IPS-11a (cell line): ENCODE data around the gene CCM2.

Source experiments
- H3K4me3 ChIP-seq: one replicate; pipeline ENCODE4 v1.5.1; 2013; ENCODE audit warnings: low read depth, low read length, control low read depth

The CCM2 gene

DNA sequence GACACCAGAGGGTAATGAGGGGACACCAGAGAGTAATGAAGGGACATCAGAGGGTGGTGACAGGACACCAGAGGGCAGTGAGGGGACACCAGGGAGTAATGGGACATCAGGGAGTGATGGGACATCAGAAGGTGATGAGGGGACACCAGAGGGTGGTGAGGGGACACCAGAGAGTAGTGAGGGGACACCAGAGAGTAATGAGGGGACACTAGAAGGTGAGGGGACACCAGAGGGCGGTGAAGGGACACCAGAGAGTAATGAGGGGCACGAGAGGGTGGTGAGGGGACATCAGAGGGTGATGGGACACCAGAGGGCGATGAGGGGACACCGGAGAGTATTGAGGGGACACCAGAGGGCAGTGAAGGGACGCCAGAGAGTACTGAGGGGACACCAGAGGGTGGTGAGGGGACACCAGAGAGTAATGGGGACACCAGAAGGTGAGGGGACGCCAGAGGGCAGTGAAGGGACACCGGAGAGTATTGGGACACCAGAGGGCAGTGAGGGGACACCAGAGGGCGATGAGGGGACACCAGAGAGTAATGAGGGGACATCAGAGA lies 78.2 kb downstream of the CCM2 start:
- no peak overlapping the region for H3K4me3 ChIP-seq

DNA sequence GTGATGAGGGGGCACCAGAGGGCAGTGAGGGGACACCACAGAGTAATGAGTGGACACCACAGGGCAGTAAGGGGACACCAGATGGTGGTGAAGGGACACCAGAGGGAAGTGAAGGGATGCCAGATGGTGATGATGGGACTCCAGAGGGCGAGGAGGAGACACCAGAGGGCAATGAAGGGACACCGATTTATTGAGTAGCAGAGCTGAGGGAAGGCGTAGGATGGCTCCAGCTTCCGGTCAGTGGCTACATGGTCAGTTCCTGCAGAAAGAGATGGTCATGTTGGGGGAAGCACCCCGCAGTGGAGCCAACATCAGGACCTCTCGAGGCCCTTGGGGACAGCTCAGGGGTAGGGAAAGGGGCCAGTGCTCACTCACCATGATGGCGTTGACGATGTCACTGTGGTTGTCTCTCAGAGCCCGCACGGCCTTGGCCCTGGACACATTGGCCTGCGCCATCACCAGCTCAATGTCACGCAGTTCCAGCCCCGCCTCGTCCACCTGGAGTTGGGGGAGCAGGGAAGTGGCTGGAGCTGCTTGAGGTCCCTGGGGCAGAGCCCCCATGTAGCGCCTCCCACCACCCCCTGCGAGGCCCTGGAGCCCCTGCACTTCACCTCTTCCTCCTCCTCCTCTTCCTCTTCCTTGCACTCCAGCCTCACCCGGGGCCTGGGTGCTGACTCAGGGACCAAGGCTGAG lies 80.4 kb downstream of the CCM2 start:
- no peak overlapping the region for H3K4me3 ChIP-seq

DNA sequence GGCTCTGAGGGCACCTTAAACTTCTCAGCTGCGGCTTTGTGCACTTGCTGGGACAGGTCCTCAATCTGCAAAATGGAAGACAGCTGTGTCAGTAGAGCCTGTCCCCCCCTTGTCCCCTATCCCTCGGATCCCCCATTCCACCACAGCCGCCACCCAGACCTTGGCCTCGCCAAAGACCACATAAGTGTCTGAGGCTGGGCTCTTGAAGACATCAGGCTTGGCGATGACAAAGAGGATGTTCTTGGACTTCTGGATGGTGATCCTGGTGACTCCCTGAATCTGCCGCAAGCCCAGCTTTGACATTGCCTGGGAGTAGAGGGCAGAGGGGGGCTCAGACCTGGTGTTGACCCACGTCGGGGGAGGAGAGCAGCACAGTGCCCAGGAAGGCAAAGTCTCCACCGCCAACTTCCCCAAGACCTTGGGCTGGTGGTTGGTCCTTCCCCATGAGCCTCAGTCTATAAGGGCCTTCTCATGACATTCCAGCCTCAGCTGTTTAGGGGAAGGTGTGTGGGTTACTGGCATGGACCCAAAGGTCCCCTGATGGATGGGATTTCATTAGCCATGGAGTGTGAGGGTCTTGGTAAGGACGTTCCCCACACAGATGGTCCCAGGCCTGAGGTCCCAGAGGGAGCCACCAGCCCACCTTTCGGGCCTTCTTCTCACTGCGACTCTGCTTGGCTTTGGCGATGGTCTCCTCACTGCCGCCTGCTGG lies 81.1 kb downstream of the CCM2 start:
- no peak overlapping the region for H3K4me3 ChIP-seq

DNA sequence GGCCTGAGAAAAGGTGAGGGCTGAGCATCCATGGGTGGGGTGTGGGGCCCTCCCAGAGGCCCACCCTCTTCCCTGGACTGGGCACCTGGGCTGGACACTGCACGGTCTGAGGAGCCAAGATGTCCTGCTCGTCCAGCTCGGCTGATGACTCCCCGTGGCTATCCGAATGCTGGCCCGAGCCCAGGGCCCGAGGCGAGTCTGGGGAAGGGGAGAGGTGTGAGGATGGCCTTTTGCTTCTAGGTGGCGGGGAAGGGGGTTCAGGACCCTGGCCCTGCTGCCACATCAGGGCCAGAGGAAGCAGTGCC lies 81.6 kb downstream of the CCM2 start:
- H3K4me3 ChIP-seq: no peak overlapping the region

DNA sequence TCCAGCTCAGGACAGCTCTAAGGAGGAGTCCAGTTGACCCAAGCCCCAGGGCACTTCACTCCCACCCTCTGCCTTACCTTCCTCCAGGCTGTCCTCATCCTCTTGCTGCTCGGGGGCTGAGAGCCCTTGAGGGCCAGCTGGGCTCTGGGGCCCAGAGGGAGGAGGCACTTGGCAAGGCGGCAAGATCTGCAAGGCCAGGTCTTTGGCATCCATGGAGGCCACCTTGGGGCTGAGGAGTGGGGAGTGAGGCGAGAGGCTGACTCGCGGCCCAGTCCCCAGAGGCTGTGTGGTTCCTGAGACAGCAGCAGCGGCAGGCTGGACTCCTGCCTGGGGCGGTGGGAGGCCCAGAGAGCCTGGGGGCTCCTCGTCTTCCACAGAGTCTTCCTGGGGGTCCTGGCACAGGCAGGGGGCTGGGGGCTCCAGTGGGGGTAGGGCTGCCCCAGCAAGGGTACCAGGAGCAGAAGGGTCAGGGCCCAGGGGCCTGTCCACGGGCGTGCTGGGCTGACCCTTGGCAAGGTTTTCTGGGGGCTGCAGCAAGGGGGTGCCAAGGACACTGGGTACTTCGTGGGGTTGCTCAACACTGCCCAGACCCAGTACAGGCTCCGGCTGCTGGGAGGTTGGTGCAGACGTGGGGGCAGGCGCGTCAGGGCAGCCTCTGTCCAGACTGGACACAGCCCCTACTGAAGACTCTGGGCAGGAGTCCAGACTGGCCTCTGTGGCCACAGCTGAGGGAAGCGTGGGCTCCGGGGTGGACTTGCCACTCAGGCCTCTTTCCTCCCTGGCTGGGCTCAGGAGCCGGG lies 82.2 kb downstream of the CCM2 start:
- no peak overlapping the region for H3K4me3 ChIP-seq

DNA sequence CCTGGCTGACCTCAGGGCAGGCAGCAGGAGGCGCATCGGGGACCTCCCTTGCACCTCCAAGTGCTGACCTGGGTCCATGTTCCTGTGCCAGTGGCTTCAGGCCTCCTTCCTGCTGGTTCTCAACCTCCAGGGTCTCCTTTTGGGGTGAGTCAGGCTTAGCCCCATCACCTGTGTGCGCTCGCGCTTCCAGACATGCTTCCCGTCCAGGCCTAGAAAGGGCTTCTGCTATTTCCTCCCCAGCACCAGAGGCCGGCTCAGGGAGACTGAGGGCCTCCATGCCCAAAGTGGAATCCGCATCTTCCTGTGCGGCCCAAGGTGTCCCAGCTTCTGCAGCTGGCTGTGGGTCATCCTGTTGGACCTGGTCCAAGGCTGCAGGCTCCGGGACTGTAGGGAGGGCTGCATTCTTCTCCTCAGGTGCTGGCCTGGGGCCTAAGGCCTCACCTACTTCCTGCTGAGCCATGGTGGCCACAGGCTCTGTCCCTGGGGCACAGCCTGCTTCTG lies 82.9 kb downstream of the CCM2 start:
- H3K4me3 ChIP-seq: no peak overlapping the region

DNA sequence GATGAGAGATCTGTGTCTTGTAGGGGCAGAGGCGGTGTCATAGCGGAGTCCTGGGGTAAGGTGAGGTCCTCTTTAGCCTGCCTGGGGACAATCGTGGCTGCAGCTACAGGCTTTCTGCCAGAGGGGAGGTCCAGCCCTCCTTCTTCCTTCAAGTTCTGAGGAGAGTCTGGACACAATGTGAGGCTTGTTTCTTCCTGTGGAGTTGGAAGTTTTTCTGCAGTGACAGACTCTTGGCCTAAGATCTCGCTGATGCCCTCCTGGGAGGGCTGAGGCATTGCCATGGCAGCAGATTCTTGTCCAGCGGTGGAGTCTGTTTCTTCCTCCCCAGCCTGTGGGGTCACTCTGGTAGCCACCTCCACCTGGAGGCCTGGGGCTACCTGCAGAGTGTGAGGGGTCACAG lies 84.3 kb downstream of the CCM2 start:
- no peak overlapping the region for H3K4me3 ChIP-seq

DNA sequence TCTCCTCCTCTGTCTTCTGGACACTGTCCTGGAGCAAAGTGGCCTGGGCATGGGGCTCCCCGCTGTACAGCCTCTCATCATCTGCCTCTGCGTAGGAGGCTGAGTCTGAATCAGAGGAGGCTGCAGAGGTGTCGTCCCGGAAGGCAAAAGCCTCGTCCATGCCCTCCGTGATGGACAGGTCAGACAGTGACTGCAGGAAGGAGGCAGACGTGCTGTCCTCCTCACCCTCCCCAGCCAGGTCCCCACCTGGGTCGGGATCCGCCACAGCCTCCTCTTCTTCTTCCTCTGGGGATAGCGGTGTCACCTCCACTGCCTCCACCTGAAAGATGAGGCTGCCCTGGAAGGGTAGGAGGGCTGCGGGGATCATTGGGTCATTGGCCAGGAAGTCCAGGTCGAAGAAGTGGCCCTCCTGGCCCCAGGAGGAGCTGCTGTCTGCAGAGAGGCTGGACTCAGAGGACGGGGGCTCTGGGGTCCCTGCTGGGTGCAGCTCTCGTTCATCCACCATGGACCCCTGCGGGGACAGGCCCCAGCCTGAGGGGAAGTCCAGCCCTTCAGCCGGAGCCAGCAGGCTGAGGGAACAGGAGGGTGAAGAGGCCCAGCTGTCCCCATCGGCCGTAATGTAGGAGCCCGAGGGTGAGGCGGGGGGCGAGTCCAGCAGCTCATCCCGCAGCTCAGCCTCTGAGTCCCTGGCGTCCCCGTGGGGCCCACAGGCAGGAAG lies 85.1 kb downstream of the CCM2 start:
- no peak overlapping the region for H3K4me3 ChIP-seq

DNA sequence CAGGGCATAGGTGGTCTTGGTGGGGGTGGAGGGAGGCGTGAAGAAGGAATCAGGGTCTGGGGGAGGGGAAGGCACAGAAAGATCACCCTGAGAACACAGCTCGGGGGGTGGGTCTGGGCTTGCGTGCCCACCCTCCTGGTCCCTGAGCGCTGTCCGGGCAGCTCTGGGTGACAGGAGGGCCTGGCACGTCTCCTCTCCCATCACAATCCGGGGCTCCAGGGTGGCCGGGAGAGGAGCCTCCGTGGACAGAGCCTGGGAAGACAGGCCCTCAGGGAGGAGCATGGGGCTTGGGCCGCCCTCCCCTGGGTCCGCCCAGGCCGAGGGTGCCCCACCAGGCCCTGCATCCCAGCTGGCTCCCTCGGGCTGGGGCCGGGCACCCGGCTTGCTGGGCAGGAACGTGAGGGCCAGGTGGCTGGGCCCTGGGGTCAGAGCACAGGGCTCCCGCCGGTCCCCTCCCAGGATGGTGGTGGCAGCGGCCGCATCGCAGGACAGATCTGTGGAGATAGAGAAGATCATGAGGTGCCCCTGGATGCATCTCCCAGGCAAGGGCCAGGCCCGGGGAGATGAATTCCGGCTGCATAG lies 85.7 kb downstream of the CCM2 start:
- H3K4me3 ChIP-seq: no peak overlapping the region

DNA sequence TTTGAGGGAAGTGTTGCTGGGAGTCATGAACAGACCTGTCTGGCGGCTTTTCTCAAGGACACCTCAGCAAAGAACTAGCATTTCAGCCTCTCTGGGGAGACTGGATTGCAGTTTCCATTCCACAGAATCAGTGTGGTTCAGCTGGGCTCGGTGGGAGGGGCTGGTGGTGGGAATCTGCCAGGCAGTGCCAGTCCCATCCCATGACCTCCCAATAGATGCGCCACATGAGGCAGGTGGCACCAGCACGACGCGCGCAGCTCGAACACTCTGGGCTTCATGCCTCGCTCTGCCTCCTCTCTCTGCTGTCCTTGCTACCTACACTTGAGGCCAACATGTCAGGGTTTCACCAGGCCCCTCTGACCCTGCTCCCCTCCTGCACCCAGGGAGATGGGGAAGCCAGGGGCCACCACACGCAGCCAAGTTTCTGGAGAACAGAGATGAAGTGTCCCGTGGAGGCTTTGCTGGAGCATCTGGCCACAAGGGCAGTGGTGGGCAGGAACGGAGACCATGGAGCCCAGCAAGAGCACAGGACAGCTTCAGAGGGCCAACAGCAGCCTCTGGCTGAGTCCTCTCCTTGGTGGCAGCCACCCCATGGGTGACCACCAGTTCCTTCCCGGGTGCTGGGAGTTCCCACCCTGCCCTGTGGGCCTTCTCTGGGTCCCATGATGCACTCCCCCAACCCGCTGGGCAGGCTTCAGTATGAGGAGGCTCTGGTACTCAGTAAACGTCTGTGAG lies 86.5 kb downstream of the CCM2 start:
- H3K4me3 ChIP-seq: no peak overlapping the region

DNA sequence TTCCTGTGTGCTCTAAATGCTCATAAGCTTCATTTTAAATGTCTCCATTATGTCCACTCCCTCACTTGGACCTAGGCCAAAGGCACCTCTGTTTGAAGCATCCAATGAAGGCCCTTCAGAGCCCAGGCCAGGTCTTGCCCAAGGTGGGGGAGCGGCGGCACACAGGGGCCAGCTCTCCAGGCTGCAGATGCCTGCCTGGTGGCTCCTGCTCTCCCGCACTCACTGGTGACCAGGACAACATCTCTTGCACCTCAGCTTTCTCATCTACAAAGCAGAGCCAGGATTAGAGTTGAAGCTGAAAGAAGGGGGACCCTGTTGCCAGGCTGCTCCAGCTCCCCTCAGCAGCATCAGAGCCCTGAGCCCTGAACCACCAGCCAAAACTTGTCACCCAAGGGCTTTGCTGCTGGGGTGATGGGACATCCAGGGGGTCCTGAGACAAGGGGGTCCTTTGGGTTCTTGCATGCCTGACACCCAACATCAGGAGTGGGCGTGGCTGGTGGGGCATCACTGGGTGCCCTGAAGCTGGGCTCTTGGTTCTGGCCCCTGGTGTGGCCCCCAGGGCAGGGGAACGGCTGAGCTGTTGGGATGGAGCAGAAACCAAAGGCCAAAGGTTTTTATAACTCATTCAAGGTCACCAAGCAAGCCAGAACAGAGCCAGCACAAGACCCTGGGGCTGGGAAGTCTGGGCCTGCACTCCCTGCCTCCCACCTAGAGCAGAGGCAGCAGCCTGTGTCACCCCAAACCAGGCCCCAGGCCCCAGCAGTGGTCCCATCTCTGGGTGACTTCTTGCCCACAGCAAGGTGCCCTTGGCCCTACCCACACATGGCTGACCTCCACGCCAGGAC lies 87.5 kb downstream of the CCM2 start:
- H3K4me3 ChIP-seq: no peak overlapping the region

DNA sequence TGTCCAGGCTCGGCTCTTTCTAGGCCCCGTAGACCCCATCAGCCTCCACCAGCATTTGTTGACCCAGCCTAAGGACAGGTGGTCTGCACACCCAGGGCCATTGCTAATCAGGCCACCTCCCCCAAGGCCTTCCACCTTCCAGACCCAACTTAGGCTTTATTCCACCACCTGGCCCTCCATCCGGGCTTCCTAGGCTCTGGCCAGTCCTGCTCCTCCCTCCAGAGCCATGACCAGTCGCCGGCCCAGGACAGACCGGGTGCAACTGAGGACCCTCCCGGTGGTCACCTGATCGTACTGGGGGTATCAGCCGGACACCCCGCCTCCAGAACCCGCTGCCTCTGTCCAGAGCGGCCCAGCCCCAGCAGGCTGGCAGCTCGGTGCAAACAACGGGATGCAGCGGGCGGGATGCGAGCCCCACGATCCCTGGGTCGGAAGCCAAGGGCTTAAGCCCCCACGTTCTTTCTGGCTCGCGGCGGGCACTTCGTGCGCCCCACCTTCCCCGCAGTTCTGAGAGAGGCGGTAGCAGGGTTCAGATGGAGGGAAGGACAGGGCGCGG lies 88.2 kb downstream of the CCM2 start:
- peak overlapping the region; percentile 61 for H3K4me3 ChIP-seq

DNA sequence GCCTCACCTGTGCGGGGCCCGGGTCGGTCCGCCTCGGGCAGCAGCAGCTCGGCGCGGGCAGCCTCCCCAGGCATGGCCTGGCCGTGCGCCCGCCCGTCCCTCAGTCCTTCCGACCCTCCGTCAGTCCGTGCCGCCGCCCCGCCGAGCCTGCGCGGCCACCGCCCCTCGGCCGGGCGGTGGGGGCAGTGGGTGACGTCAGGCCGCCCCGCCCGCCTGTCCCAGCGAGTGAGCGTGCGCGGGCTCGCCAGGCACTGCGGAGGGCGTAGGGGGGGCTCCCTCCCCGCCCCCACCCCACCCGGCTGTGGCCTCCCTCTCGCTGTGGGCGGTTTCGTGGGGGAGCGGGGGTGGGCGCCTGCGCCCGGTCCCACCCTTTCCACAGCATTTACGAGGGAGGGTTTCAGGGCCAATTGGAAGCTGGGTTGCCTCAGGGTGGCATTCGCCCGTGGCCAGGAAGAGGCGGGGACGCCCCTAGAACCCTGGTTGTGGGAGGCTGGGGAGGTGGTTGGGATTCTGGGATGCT lies 88.9 kb downstream of the CCM2 start, which contains the start of gene NACAD:
NACAD (minus strand) TSS at position 149 of the 520 bp plus-strand sequence; CDS start at position 74, 75 bp downstream.
- peak within 1 kb of the TSS; percentile 61 for H3K4me3 ChIP-seq

DNA sequence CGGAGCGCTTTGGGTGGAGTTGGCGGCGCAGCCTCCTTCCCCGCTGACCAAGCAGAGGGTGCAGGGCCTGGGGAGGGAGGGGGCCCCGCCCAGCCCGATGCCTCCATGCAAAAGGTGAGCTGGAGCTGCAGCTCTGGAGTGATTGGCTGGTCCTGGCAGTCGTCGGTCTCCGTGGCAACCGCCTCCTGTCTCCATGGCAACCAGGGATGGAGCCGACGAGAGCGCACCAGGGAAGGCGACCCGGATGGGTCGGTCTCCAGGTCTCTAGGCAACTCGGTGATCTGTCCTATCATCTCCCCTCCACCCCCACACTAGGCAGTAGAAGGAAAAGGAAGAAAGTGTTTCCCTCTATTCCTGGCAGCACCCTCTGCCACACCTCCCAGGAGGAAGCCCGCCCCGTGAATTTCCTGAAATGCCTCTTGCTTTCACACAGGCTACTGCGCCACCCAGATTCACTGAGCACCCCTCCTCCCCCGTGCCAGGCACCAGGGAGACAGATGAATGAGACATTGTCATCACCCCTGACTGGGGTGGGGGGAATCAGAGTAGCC lies 89.4 kb downstream of the CCM2 start:
- peak overlapping the region; percentile 61 for H3K4me3 ChIP-seq

DNA sequence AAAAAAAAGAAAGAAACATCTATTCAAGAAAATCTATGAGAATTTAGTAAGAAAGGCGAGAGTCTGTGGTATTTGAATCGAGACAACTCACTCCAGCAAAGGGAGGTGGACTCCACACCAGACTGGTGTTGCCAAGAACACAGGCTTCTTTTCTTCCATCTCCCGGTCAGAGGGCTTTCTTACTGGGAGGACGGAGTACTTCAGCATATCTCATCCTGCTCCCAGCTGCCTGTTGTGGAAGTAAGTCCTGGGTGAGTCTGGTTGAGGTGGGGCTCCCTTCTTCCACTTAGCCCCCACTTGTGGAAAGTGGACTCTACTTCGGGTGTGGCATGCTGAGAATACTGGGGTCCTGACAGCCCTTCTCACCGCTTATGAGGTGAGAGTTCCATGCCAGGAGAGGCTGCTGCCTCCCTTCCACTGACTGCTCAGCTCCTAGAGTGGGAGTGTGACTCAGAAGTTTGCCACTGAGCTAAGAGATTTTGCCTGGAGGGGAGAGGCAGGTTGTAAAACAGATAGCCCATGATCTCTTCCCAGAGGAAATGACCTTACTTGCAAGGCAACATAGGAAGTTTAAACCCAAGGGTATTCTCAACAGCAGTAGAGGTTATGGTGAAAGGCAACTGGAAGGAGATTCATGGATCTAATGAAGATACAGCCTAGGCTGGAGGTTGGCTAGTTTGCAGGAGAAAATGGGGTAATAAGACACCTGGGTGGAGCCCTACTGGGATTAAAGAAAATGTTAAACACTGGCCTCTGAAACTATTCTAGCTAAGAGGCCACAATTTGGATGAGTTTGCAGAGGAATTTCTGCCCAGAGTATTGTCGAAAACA lies 92.3 kb downstream of the CCM2 start:
- H3K4me3 ChIP-seq: no peak overlapping the region

DNA sequence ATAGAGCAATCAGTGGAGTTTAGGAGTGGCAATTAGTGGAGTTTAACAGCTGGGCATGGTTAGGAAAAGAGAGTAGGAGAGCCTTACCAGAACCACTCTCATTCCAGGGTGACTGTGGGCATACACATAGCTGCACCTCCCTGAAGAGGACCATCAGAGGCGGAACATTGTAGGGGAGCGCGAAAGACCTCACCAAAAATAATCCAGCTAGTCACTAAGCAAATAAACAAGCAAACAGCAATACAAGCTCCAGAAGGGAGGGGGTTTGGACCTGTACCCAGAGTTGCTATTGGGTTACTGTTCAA lies 92.9 kb downstream of the CCM2 start:
- no peak overlapping the region for H3K4me3 ChIP-seq
